Stimulated activated CD4-positive, alpha-beta T cell treated with anti-CD3 and anti-CD28 coated beads, Interleukin-1b, Interleukin-23, amount 100 ng/mL, for 4 hours (primary cell): ENCODE data around the gene PLEKHA6.

ENCODE experiments used
- DNase-seq, 2 donors: peaks; one replicate each; pipeline ENCODE4 v3.0.0-alpha.2; 2020; ENCODE audit warnings: low read depth in 2 of 2

The PLEKHA6 gene

GRCh38 chr1:204355913-204356312, 3.8 kb downstream of the PLEKHA6 start:
- no peak for DNase-seq

GRCh38 chr1:204354579-204354978, 5.2 kb downstream of the PLEKHA6 start:
- DNase-seq = no peak

GRCh38 chr1:204353213-204353910, 6.4 kb downstream of the PLEKHA6 start:
- no peak for DNase-seq

GRCh38 chr1:204350857-204351573, 8.7 kb downstream of the PLEKHA6 start:
- no peak for DNase-seq

GRCh38 chr1:204350312-204350711, 9.4 kb downstream of the PLEKHA6 start:
- DNase-seq = no peak

GRCh38 chr1:204349602-204350001, 10.1 kb downstream of the PLEKHA6 start:
- no peak for DNase-seq

GRCh38 chr1:204348722-204349121, 11.0 kb downstream of the PLEKHA6 start:
- no peak for DNase-seq

GRCh38 chr1:204348242-204348641, 11.5 kb downstream of the PLEKHA6 start:
- no peak for DNase-seq

- no peak for DNase-seq
Observed at GRCh38 chr1:204345941-204346645, 13.6 kb downstream of the PLEKHA6 start.

- DNase-seq = no peak
Observed at GRCh38 chr1:204345438-204345841, 14.3 kb downstream of the PLEKHA6 start.

- DNase-seq = no peak
Observed at GRCh38 chr1:204344665-204345355, 14.9 kb downstream of the PLEKHA6 start.

GRCh38 chr1:204343802-204344201, 15.9 kb downstream of the PLEKHA6 start:
- no peak for DNase-seq

- DNase-seq = no peak
Observed at GRCh38 chr1:204343247-204343646, 16.5 kb downstream of the PLEKHA6 start.

GRCh38 chr1:204342310-204342709, 17.4 kb downstream of the PLEKHA6 start:
- DNase-seq = no peak

- DNase-seq = no peak
Observed at GRCh38 chr1:204341380-204341779, 18.3 kb downstream of the PLEKHA6 start.

- no peak for DNase-seq
Observed at GRCh38 chr1:204340081-204340889, 19.4 kb downstream of the PLEKHA6 start.

GRCh38 chr1:204339541-204339940, 20.2 kb downstream of the PLEKHA6 start:
- DNase-seq = no peak

GRCh38 chr1:204338997-204339396, 20.7 kb downstream of the PLEKHA6 start:
- no peak for DNase-seq

- no peak for DNase-seq
Observed at GRCh38 chr1:204338360-204338759, 21.4 kb downstream of the PLEKHA6 start.

- DNase-seq = no peak
Observed at GRCh38 chr1:204337583-204337982, 22.1 kb downstream of the PLEKHA6 start.

GRCh38 chr1:204337036-204337429, 22.7 kb downstream of the PLEKHA6 start:
- no peak for DNase-seq
